HEK293T (cell line): ENCODE measurements around the gene ARHGEF26.

Experiments
- ARNT ChIP-seq: fragments of 450-650 bp; IDR thresholded peaks from 2 replicates; pipeline ENCODE4 v1.6.1; 2017; ENCODE audit warnings: mild to moderate bottlenecking
- BHLHE40 ChIP-seq: fragments of 450-650 bp; IDR thresholded peaks from 2 replicates; pipeline ENCODE4 v1.6.1; 2016; ENCODE audit warnings: mild to moderate bottlenecking, moderate library complexity, borderline replicate concordance
- FOXA1 ChIP-seq: fragments of 450-650 bp; IDR thresholded peaks from 2 replicates; pipeline ENCODE4 v1.6.1; 2016; ENCODE audit warnings: mild to moderate bottlenecking
- FOXK2 ChIP-seq: fragments of 450-650 bp; IDR thresholded peaks from 2 replicates; pipeline ENCODE4 v1.6.1; 2016; ENCODE audit warnings: mild to moderate bottlenecking
- FOXM1 ChIP-seq: fragments of 450-650 bp; IDR thresholded peaks from 2 replicates; pipeline ENCODE4 v1.6.1; 2017; ENCODE audit warnings: mild to moderate bottlenecking, borderline replicate concordance
- HDGF ChIP-seq: fragments of 450-650 bp; IDR thresholded peaks from 2 replicates; pipeline ENCODE4 v1.6.1; 2017; ENCODE audit warnings: antibody characterized with exemption, borderline replicate concordance
- LEF1 ChIP-seq: fragments of 450-650 bp; IDR thresholded peaks from 2 replicates; pipeline ENCODE4 v1.6.1; 2017; ENCODE audit warnings: mild to moderate bottlenecking, borderline replicate concordance
- NFRKB ChIP-seq: fragments of 450-650 bp; IDR thresholded peaks from 2 replicates; pipeline ENCODE4 v1.6.1; 2016; ENCODE audit warnings: mild to moderate bottlenecking, moderate library complexity
- PKNOX1 ChIP-seq: fragments of 450-650 bp; IDR thresholded peaks from 2 replicates; pipeline ENCODE4 v1.6.1; 2016
- SP1 ChIP-seq: fragments of 450-650 bp; IDR thresholded peaks from 2 replicates; pipeline ENCODE4 v1.6.1; 2017
- SUZ12 ChIP-seq: fragments of 450-650 bp; IDR thresholded peaks from 2 replicates; pipeline ENCODE4 v1.6.1; 2016; ENCODE audit warnings: mild to moderate bottlenecking
- TARDBP ChIP-seq: fragments of 450-650 bp; IDR thresholded peaks from 2 replicates; pipeline ENCODE4 v1.6.1; 2016

GRCh38 chr3:154191520-154191919 is 70.3 kb downstream of the ARHGEF26 start:
- no peak for TF ChIP-seq ARNT
- TF ChIP-seq FOXA1, result no peak
- no peak for TF ChIP-seq FOXK2
- TF ChIP-seq TARDBP, result no peak
- no peak for TF ChIP-seq HDGF
- no peak for TF ChIP-seq SP1
- TF ChIP-seq FOXM1, result no peak
- TF ChIP-seq BHLHE40, result no peak
- TF ChIP-seq NFRKB, result no peak
- no peak for TF ChIP-seq SUZ12
- no peak for TF ChIP-seq PKNOX1
- TF ChIP-seq LEF1, result no peak
